Progenitor cell of endocrine pancreas (in vitro differentiated cells): ENCODE results near the gene MACROD2. TPM values are rescaled to one million over a fixed set of nuclear protein-coding genes. Genes with fewer than 3 reads are reported as not detected.

ENCODE experiments used
- DNase-seq: peaks from one replicate; pipeline ENCODE4 v3.0.0; 2021; ENCODE audit warnings: low spot score; ENCODE audit not compliant: unreplicated experiment
- H3K27ac Mint-ChIP-seq: 2 replicates; pipeline ENCODE4 v1.8.0; 2021; ENCODE audit warnings: mild to moderate bottlenecking, moderate library complexity, mixed read lengths
- H3K27me3 Mint-ChIP-seq: 2 replicates; pipeline ENCODE4 v1.8.0; 2021; ENCODE audit warnings: mixed read lengths
- H3K36me3 Mint-ChIP-seq: 2 replicates; pipeline ENCODE4 v1.8.0; 2022; ENCODE audit warnings: mixed read lengths; ENCODE audit not compliant: insufficient read depth
- H3K4me1 Mint-ChIP-seq: 2 replicates; pipeline ENCODE4 v1.8.0; 2021; ENCODE audit warnings: low read depth, mixed read lengths
- H3K4me3 Mint-ChIP-seq: 2 replicates; pipeline ENCODE4 v1.8.0; 2021; ENCODE audit warnings: low read depth, mild to moderate bottlenecking, moderate library complexity, mixed read lengths
- H3K9me3 Mint-ChIP-seq: 2 replicates; pipeline ENCODE4 v1.8.0; 2021; ENCODE audit warnings: low read depth, mixed read lengths
- total RNA-seq: library from RNA; stranded (reverse); gene quantifications from 2 replicates; pipeline ENCODE4 v1.2.1, GENCODE V29; 2021
- TF ChIP-seq, protein P1 (sequence below): fragments of 200-600 bp; sonication (generic); IDR thresholded peaks from one replicate; pipeline ENCODE4 v1.5.0; 2021; ENCODE audit warnings: antibody characterized with exemption, mild to moderate bottlenecking; ENCODE audit not compliant: unreplicated experiment

Gene MACROD2
- total RNA-seq, 1 donor from 2014 or later = 7.6 TPM

DNA sequence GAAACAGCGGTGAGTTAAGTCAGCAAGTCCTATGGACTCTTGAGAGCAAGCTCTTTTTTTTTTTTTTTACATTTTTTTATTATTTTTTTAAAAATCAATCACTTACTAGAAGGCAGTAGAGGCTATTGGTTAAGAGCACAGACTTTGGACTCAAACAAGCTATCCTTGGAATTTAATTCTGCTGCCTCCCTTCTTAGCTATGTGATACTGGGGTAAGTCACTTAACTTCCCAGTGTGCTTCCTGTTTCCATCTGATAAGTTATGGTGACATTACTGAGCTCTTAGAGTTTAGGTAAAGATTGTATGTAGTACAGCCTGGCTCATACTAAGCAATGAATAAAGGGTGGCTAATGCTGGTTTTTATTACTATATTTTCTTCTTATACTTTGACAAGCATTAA, 1112.6 kb downstream of the MACROD2 start:
- TF ChIP-seq, protein P1, sequence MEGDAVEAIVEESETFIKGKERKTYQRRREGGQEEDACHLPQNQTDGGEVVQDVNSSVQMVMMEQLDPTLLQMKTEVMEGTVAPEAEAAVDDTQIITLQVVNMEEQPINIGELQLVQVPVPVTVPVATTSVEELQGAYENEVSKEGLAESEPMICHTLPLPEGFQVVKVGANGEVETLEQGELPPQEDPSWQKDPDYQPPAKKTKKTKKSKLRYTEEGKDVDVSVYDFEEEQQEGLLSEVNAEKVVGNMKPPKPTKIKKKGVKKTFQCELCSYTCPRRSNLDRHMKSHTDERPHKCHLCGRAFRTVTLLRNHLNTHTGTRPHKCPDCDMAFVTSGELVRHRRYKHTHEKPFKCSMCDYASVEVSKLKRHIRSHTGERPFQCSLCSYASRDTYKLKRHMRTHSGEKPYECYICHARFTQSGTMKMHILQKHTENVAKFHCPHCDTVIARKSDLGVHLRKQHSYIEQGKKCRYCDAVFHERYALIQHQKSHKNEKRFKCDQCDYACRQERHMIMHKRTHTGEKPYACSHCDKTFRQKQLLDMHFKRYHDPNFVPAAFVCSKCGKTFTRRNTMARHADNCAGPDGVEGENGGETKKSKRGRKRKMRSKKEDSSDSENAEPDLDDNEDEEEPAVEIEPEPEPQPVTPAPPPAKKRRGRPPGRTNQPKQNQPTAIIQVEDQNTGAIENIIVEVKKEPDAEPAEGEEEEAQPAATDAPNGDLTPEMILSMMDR = no peak
- no peak overlapping the region for H3K27ac Mint-ChIP-seq
- H3K4me1 Mint-ChIP-seq = peaks cover 3% of the 10 kb centered on the region
- H3K4me3 Mint-ChIP-seq = no peak overlapping the region
- H3K36me3 Mint-ChIP-seq = no peaks in the 10 kb centered on the region
- no peak for DNase-seq
- peaks cover 7% of the 10 kb centered on the region for H3K9me3 Mint-ChIP-seq
- no peaks in the 10 kb centered on the region for H3K27me3 Mint-ChIP-seq

DNA sequence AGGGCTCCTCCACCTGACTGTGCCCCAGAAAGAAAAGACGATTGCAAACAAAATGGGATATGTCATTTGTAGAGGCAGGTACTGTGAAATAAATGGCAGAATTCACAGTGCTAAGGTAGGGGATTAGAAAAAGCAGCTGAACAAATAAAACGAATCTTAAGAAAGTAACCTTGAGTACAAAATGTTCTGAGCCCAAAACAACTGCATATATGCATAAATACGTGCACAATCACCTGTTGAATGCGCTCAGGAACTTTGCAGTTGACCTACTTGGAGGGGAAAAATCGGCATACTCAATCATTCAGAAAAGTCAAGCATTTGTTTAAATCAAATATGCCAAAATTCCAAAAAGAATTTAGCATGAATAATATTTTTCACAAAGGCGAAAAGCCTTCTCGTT, 1114.2 kb downstream of the MACROD2 start:
- no peak for DNase-seq
- peaks cover 3% of the 10 kb centered on the region for H3K4me1 Mint-ChIP-seq
- H3K36me3 Mint-ChIP-seq = no peaks in the 10 kb centered on the region
- TF ChIP-seq, protein P1 = no peak
- H3K4me3 Mint-ChIP-seq = no peak overlapping the region
- H3K9me3 Mint-ChIP-seq = peaks cover 7% of the 10 kb centered on the region
- H3K27ac Mint-ChIP-seq = no peak overlapping the region
- H3K27me3 Mint-ChIP-seq = no peaks in the 10 kb centered on the region

DNA sequence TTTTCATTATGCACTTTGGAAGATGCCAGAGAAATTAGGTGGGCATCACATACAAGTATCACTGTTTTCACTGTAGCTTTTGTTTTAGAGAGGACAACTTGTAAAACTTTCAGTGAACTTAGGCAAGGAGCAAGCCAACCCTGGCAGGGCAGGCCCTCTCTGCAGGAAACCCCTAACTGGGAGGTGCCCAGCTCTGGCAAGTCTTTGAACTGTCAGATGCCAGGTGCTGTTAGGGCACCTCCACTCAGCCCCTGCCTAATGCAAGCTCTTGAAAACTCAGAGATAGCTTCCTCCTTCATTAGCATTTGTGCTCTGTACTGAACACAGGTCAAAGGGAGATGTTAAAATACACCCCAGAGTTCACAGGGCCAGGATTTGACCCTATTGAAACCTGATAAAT, 1116.3 kb downstream of the MACROD2 start:
- TF ChIP-seq, protein P1 = no peak
- Mint-ChIP-seq H3K27me3 (no peaks in the 10 kb centered on the region), H3K4me1 (peaks cover 3% of the 10 kb centered on the region), H3K9me3 (peaks cover 10% of the 10 kb centered on the region), H3K36me3 (no peaks in the 10 kb centered on the region), H3K27ac (no peak overlapping the region), H3K4me3 (no peak overlapping the region)
- no peak for DNase-seq

DNA sequence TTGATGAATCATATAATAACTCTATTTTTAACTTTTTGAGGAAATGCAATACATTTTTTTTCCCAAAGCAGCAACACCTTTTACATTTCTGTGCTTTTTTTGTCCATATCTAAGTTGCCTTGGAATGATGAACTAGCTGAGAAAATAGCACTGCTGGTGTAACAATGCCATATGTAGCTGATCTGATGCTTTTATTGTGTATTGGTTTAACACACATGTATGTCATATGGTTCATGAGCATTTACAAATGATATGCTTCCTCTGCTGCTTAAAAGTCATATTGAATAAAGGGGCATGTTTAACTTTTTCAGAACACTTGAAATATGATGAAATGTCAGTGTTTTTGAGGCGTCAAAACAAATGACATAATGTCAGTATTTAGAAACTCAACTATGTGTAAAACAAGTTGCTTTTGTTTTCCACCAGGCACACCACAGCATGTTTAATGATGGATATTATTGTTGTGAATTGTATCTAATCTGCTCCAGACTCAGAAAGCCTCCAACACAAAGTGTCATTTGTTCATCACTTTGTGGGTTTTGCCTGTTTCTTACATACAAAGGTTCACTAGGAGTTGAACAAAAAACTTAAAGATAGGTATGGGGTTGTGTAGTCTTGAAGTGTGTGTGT, 1117.9 kb downstream of the MACROD2 start:
- TF ChIP-seq, protein P1 = no peak
- H3K27ac Mint-ChIP-seq = no peak overlapping the region
- no peak for DNase-seq
- no peaks in the 10 kb centered on the region for H3K27me3 Mint-ChIP-seq
- H3K9me3 Mint-ChIP-seq = peaks cover 8% of the 10 kb centered on the region
- no peak overlapping the region for H3K4me3 Mint-ChIP-seq
- no peaks in the 10 kb centered on the region for H3K36me3 Mint-ChIP-seq
- H3K4me1 Mint-ChIP-seq = no peaks in the 10 kb centered on the region

DNA sequence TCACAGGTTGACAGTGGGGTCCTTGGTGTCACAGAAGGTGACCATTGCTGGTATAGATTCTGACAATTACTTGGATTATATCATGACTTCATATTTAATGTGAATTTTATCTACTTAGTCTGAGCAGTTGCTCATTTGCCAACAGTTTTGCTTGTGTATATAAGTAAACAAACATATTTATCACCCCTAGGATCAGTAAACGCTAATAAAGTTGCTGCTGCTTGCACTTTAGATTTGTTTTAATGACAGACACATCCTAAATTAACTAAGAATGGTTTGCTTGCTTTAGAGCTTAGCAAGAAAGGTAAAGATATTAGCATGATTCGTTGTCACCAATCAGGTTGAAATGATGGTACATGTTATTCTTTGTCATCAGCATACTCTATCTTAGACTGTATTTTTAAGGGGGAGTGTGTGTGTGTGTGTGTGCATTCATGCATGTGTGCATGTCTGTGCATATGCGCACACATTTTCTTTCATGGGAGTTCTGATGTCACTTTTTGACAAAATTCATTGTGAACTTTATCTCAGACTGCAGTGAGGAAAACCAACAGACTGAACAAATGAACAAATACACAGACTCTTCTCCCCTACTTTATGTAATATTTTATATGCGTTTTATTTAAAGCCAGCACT, 1124.7 kb downstream of the MACROD2 start:
- H3K4me1 Mint-ChIP-seq = peaks cover 8% of the 10 kb centered on the region
- H3K27me3 Mint-ChIP-seq = no peaks in the 10 kb centered on the region
- no peak overlapping the region for H3K27ac Mint-ChIP-seq
- peaks cover 3% of the 10 kb centered on the region for H3K9me3 Mint-ChIP-seq
- TF ChIP-seq, protein P1 = no peak
- no peak overlapping the region for H3K4me3 Mint-ChIP-seq
- H3K36me3 Mint-ChIP-seq = no peaks in the 10 kb centered on the region
- DNase-seq = no peak
